BE2C (cell line): ENCODE results near the gene SIGMAR1.
A peak's percentile ranks its signal among the peaks of the same experiment; 100 is the strongest.

Experiments
- DNase-seq: peaks from one replicate; pipeline ENCODE4 v3.0.0-alpha.2; 2020
- H3K27me3 ChIP-seq: fragments of 250-450 bp; sonication (Bioruptor Pico); 2 replicates; pipeline ENCODE4 v1.5.1; 2020; ENCODE audit warnings: mild to moderate bottlenecking
- H3K36me3 ChIP-seq: fragments of 250-450 bp; sonication (Bioruptor Pico); 2 replicates; pipeline ENCODE4 v1.5.1; 2020; ENCODE audit warnings: mild to moderate bottlenecking
- H3K4me1 ChIP-seq: fragments of 250-450 bp; sonication (Bioruptor Pico); 2 replicates; pipeline ENCODE4 v1.5.1; 2020
- H3K4me3 ChIP-seq: 2 replicates; pipeline ENCODE4 v1.5.1; 2011; ENCODE audit warnings: low read depth, low read length
- H3K9me3 ChIP-seq: fragments of 250-450 bp; sonication (Bioruptor Pico); 2 replicates; pipeline ENCODE4 v1.5.1; 2020
- TF ChIP-seq, protein P1 (sequence below): IDR thresholded peaks from 2 replicates; pipeline ENCODE4 v1.5.1; 2012; ENCODE audit warnings: mild to moderate bottlenecking, low read depth, low read length

Gene SIGMAR1

DNA sequence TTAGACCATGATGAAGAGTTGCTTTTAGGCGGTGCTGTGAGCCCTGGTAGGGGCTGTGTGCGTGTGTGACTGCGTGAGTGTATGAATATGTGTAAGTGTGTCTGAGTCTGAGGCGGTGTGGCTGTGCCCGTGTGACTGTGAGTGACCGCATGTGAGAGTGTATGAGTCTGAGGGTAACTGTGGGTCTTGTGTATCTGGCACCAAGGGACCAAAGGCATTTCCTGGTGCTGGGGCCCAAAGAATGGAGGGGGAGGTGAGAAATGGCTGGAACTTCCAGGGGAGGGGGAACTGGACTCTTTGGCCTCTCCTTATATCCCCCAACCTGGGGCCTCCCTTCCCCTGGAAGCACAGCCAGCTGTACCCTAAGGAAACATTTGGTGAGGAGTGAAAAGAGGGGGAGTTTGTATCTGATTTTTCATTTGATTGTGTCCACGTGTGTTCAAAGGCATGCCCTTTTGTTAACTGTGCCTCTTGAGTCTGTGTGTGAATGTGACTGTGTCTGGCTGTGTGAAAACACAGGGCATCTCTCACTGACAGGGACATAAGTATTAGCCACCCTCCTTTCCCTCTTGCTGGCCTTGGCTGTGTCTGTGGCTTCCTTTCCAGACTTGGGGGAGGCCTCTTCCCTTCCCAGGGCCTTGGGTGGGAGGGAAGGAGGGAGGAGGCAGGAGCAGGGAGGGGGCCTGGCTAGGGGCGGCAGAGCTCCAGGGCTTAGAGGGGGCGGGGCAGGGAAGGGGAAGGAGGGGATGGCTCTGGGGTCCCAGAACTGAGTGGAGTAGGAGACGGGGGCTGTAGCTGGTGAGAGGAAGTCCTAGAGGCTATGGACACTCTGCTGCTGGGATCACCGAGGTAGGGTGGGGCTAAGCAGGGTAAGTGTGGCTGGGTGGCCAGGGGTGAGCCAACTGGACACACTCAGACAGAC is 15.8 kb upstream of the SIGMAR1 start:
- TF ChIP-seq, protein P1, sequence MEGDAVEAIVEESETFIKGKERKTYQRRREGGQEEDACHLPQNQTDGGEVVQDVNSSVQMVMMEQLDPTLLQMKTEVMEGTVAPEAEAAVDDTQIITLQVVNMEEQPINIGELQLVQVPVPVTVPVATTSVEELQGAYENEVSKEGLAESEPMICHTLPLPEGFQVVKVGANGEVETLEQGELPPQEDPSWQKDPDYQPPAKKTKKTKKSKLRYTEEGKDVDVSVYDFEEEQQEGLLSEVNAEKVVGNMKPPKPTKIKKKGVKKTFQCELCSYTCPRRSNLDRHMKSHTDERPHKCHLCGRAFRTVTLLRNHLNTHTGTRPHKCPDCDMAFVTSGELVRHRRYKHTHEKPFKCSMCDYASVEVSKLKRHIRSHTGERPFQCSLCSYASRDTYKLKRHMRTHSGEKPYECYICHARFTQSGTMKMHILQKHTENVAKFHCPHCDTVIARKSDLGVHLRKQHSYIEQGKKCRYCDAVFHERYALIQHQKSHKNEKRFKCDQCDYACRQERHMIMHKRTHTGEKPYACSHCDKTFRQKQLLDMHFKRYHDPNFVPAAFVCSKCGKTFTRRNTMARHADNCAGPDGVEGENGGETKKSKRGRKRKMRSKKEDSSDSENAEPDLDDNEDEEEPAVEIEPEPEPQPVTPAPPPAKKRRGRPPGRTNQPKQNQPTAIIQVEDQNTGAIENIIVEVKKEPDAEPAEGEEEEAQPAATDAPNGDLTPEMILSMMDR: no peak
- H3K4me3 ChIP-seq: peak overlapping the region; percentile 59
- peak; percentile 61 for DNase-seq
- peaks cover 11% of the 10 kb centered on the region for H3K36me3 ChIP-seq
- H3K27me3 ChIP-seq: no peaks in the 10 kb centered on the region
- peaks cover 44% of the 10 kb centered on the region for H3K4me1 ChIP-seq
- no peaks in the 10 kb centered on the region for H3K9me3 ChIP-seq

DNA sequence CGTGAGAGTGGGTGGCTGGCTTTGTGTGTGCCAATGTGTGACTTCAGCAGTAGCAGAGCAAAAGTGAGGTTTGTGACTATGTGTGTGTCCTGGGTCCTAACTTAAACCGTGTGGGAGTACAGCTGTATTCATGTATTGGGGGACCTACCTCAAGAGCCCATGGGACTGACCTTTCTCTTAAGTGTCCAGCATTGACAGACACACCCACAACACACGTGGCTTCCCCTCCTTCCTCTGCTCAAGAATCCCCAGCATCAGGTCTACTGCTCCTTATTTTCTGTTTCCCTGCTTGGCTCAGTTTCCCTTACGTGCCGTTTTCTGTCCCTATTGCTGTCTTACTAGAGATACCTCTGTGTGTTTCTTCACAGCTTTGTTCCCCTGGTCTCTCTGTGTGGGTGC is 15.0 kb upstream of the SIGMAR1 start:
- Histone ChIP-seq H3K36me3 (peaks cover 14% of the 10 kb centered on the region), H3K9me3 (no peaks in the 10 kb centered on the region), H3K27me3 (no peaks in the 10 kb centered on the region), H3K4me1 (peaks cover 44% of the 10 kb centered on the region), H3K4me3 (peak overlapping the region; percentile 59)
- no peak for DNase-seq
- TF ChIP-seq, protein P1: no peak

DNA sequence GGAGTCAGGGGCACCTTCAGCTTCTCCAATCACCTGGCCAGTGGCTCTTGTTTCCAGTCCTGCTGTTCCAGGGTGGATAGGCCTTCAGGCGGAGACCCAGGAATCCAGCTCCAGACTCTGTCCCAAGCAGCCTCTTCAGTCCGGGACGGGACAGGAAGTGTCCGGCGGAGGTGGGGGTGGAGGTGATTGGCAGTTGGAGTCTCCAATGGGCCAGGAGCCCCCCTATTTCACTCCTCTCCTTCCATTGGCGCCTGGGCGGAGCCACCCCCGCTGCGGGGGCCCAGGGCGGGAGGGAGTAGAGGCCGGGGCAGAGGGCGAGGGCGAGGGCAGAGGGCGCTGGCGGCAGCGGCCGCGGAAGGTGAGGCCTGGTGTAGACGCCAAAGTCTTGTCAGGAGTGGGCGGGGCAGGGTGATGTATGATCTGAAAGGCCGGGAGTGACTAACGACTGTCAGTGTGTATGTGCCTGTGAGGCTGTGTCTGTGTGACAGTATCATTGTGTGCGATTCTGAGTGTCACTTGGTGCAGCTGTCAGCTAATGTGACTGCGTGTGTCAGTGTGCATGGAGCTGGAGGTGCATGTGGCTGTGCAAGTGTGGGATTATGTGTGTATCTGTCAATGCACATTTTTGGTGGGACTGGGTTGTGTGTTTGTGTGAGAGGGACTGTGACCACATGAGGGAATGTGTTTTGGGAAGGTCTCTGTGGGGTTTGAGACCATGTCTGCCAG is 14.5 kb upstream of the SIGMAR1 start, which contains the start of gene IL11RA:
IL11RA (plus strand) TSS at position 310 of the 726 bp plus-strand sequence. CDS start 3,033 bp downstream, outside the sequence.
- no peaks in the 10 kb centered on the region for H3K27me3 ChIP-seq
- TF ChIP-seq, protein P1: no peak

DNA sequence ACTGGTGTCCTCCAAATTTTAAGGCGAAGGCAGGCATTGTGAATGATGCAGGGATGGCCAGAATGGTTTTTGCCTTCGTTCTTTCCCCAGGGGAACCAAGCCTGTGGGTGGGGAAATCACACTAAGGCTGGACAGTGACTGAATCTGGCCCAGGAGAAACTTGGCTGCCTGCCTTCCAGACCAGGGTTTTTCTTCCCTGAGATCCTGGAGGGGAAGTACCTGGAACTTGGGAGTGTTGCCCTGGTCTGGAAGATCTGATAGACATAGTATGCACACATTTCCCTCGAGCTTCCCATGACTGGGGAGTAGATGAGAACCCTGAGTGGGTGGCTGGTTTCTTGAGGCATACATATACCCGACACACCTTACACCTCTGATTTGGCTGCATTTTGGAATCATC is 13.7 kb upstream of the SIGMAR1 start:
- peaks cover 44% of the 10 kb centered on the region for H3K4me1 ChIP-seq
- no peaks in the 10 kb centered on the region for H3K9me3 ChIP-seq
- H3K27me3 ChIP-seq: no peaks in the 10 kb centered on the region
- DNase-seq: peak; percentile 42
- H3K4me3 ChIP-seq: peak overlapping the region; percentile 59
- TF ChIP-seq, protein P1: no peak
- peaks cover 14% of the 10 kb centered on the region for H3K36me3 ChIP-seq

More for the DNA sequence above, 14.5 kb upstream of the SIGMAR1 start, which contains the start of gene IL11RA:
- Histone ChIP-seq H3K4me3 (peak within 1 kb of the TSS; percentile 59), H3K9me3 (no peaks in the 10 kb centered on the region), H3K4me1 (peaks cover 44% of the 10 kb centered on the region), H3K36me3 (peaks cover 14% of the 10 kb centered on the region)
- DNase-seq: peak; percentile 76

DNA sequence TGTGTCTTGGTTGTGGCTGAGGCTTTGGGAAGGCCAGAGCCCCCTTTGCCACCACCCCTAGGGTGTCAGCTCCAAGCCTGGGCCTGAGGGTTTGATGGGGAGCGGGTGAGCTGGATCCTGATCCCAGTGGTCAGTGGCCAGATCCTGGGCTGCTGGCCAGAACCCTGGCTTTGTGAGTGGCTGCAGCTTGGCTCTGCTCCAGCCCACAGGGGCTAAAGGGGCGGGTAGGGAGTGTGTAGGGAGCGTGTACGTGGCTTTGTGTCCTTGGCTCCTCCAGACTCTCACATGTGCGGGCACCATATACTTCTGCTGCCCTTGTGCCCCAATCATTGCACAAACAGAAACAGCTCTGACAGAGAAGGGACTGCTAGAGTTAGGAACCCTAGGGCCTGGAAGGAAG is 13.2 kb upstream of the SIGMAR1 start:
- Histone ChIP-seq H3K27me3 (no peaks in the 10 kb centered on the region), H3K36me3 (peaks cover 14% of the 10 kb centered on the region), H3K4me1 (peaks cover 48% of the 10 kb centered on the region), H3K4me3 (no peak overlapping the region), H3K9me3 (no peaks in the 10 kb centered on the region)
- DNase-seq: no peak
- TF ChIP-seq, protein P1: no peak
